PC-9 (cell line): ENCODE data around the gene TOX2.

Source experiments
- CTCF ChIP-seq: fragments of 200-600 bp; sonication (generic); conservative IDR thresholded peaks from 2 replicates; pipeline ENCODE4 v1.6.1; 2017; ENCODE audit warnings: mixed run types, antibody characterized with exemption, mild to moderate bottlenecking, moderate library complexity
- EZH2 ChIP-seq: fragments of 200-600 bp; sonication (generic); IDR thresholded peaks from 2 replicates; pipeline ENCODE4 v1.8.0; 2017; ENCODE audit warnings: antibody characterized with exemption, low read depth

- TF ChIP-seq EZH2 (no peak), CTCF (no peak)
These were observed 45.2 kb downstream of the TOX2 start for GRCh38 chr20:43959920-43960227.
